ENCODE measurements around the gene RUNX2.

RUNX2 gene

GRCh38 chr6:45416700-45417099, 88.6 kb downstream of the RUNX2 start:
- peak; percentile 50 for DNase-seq

DNA sequence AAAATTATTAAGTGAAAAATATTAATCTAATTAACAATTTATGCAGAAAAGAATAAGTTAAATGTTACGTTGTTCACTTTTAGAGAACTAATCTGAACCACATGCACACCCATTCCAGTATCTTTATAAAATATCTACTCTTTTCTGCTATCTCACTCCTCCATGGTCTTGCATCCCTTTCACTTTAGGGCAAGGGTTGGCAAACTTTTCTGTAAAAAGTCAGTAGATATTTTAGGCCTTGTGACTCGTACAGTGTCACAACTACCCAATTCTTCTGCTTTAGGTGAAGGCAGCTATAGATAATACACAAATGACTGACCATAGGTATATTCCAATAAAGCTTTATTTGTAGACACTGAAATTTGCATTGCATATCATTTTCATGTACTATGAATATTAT, 89.3 kb downstream of the RUNX2 start:
- DNase-seq: no peak

DNA sequence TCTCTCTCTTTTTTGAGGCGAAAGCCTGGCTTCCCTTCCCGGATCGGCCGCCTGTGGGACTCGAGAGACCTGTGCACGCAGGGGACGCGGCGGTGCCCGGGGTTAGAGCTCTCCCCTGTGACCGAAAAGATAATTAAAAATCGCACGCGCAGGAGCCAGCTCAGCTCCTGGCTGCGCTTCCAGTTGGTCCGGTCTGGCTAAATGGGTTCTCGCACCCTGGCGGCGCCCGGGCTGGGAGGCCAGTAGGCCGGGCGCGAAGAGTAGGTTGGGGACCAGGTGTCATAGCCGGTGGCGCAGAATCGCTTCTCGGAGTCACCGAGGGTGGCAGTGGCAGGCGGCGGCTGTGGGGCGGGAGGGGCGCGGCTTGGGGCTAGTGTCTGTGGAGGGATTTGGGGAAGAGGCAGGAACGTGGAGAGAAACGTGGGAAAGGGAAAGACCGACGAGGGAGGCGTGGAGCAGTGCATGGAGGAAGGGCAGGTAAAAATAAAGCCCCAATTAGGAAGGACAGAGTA, 91.5 kb downstream of the RUNX2 start:
- peak; percentile 57 for DNase-seq

GRCh38 chr6:45420083-45420908, 92.2 kb downstream of the RUNX2 start:
- peak; percentile 76 for DNase-seq

- DNase-seq: peak; percentile 44
These were observed 93.0 kb downstream of the RUNX2 start for GRCh38 chr6:45420909-45421708.

GRCh38 chr6:45421709-45422502, 93.8 kb downstream of the RUNX2 start:
- peak; percentile 78 for DNase-seq

DNA sequence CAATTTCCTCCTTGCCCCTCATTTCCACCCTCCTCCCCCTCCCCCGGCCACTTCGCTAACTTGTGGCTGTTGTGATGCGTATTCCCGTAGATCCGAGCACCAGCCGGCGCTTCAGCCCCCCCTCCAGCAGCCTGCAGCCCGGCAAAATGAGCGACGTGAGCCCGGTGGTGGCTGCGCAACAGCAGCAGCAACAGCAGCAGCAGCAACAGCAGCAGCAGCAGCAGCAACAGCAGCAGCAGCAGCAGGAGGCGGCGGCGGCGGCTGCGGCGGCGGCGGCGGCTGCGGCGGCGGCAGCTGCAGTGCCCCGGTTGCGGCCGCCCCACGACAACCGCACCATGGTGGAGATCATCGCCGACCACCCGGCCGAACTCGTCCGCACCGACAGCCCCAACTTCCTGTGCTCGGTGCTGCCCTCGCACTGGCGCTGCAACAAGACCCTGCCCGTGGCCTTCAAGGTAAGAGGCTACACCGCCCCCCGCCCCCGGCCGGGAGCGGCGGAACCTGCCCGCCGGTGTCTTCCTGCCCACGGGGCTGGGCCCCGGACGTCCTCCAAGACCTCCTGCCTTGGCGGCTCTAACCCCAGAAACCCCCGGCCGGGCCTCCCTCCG, 94.5 kb downstream of the RUNX2 start:
- DNase-seq: peak; percentile 68

- DNase-seq: no peak
These were observed 95.1 kb downstream of the RUNX2 start for GRCh38 chr6:45423111-45423823.

GRCh38 chr6:45423824-45424450, 95.8 kb downstream of the RUNX2 start:
- DNase-seq: no peak

- no peak for DNase-seq
These were observed 96.3 kb downstream of the RUNX2 start for GRCh38 chr6:45424451-45424861.

DNA sequence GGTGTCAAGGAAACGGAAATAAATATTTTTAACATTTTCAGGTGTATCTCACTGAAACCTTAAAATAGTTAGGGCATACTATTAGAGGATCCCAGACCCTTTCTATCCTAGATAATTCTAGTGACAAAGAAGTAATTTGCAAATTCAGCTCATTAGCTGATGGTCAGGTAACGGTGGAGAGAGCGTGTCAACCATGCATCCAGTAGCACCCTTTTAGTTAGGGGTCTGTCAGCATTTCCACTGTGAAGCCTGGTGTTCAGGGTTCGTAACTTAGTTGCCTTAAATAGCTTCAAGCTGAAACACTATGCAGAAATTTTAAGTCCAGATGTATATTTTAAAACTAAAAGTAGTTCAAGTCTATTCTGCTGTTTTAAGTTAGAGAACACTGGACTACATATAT, 98.1 kb downstream of the RUNX2 start:
- DNase-seq: no peak

GRCh38 chr6:45427726-45428125, 99.6 kb downstream of the RUNX2 start:
- no peak for DNase-seq

- DNase-seq: no peak
These were observed 100.6 kb downstream of the RUNX2 start for GRCh38 chr6:45428727-45429126.

- no peak for DNase-seq
These were observed 102.6 kb downstream of the RUNX2 start for GRCh38 chr6:45430590-45431202.

GRCh38 chr6:45431317-45432065, 103.4 kb downstream of the RUNX2 start:
- no peak for DNase-seq

GRCh38 chr6:45432977-45433376, 104.8 kb downstream of the RUNX2 start:
- DNase-seq: peak; percentile 70

DNA sequence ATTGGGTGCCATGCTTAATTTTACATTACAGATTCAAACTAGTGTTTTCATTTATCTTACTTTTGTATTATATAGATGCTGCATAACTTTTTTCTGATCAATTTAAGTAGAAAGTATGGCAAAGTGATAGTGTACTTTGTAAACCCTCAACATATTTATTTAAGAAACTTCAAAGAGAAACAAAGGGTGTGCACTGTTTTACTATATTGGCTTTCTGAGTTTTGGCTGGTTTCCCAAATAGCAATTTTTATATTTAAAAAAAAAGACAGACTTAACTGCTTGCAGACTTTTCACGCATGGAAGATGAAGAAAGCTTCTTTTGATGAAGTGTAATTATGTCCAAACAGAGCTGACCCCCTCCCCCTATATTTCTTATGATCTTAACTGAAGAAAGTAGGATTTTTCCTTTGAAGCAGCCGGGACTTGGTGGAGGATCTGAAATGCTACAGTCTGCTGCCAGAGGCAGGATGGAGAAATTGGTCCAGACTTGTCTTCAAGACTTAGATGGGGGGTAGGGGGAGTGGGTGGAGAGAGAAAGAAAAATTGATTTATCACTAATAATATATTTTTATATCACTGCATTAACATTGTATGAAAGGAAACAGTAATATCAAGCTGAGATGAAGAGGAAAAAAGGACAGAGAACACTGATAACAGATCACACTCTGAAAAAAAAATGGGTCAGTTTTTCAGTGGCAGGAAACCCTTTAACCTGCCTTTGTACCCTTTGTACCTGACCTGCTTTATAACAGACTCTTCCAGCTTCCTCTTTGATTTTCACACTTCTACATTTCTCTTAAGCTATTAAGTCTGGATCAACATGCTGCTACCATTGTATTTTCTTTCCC, 105.6 kb downstream of the RUNX2 start:
- no peak for DNase-seq

DNA sequence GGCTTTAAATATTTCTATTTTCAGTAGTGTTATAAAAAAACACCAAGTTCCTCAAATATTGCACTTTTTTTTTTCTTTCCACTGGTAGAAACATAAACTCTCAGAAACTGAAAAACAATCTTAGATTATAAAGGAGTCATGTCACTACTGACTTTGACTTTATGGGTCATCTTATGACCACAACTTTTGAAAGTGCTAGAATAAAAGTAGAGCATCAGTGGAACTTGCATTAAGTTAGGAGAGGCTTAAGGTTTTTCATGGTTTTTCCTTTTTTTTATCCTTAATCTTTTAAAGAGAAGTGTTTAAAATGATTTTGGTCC, 106.2 kb downstream of the RUNX2 start:
- no peak for DNase-seq
